HepG2 (cell line): ENCODE data around the gene SOWAHD. TPM values are rescaled to one million over a fixed set of nuclear protein-coding genes. Genes with fewer than 3 reads are reported as not detected.

ENCODE experiments used
- E2F2 ChIP-seq: sonication (generic); formaldehyde crosslinking; IDR thresholded peaks from 2 replicates; pipeline ENCODE4 v1.4.0; 2020; ENCODE audit warnings: missing genetic modification reagents, borderline replicate concordance
- GATAD1 ChIP-seq: IDR thresholded peaks from 2 replicates; pipeline ENCODE4 v1.6.1; 2016; ENCODE audit warnings: missing genetic modification reagents, missing compliant biosample characterization
- HNRNPUL1 ChIP-seq: fragments of 200-400 bp; formaldehyde crosslinking; IDR thresholded peaks from 2 replicates; pipeline ENCODE4 v1.6.1; 2017; ENCODE audit warnings: low read depth, mild to moderate bottlenecking, low read length, moderate library complexity
- MED1 ChIP-seq: sonication (generic); formaldehyde crosslinking; IDR thresholded peaks from 2 replicates; pipeline ENCODE4 v1.4.0; 2020; ENCODE audit warnings: missing genetic modification reagents
- PCBP1 ChIP-seq: fragments of 200-400 bp; formaldehyde crosslinking; IDR thresholded peaks from 2 replicates; pipeline ENCODE4 v1.6.1; 2017; ENCODE audit warnings: mild to moderate bottlenecking, low read depth, low read length, borderline replicate concordance
- PHF5A ChIP-seq: IDR thresholded peaks from one replicate; pipeline ENCODE4 v1.6.1; 2018; ENCODE audit warnings: low read depth, missing genetic modification reagents; ENCODE audit not compliant: unreplicated experiment
- SNAI1 ChIP-seq: sonication (generic); formaldehyde crosslinking; IDR thresholded peaks from 2 replicates; pipeline ENCODE4 v1.5.0; 2020; ENCODE audit warnings: mild to moderate bottlenecking, missing genetic modification reagents, borderline replicate concordance
- SRSF9 ChIP-seq: fragments of 200-400 bp; formaldehyde crosslinking; IDR thresholded peaks from 2 replicates; pipeline ENCODE4 v1.6.1; 2018; ENCODE audit warnings: borderline replicate concordance, mild to moderate bottlenecking, low read depth, low read length; ENCODE audit not compliant: insufficient read depth, poor library complexity, severe bottlenecking
- ZFP36L2 ChIP-seq: sonication (generic); formaldehyde crosslinking; IDR thresholded peaks from 2 replicates; pipeline ENCODE4 v1.4.0; 2020; ENCODE audit warnings: missing genetic modification reagents
- ZFX ChIP-seq: sonication (generic); formaldehyde crosslinking; IDR thresholded peaks from 2 replicates; pipeline ENCODE4 v1.4.0; 2020; ENCODE audit warnings: mild to moderate bottlenecking, low read depth, missing genetic modification reagents, moderate library complexity
- ZMYM3 ChIP-seq: sonication (generic); formaldehyde crosslinking; IDR thresholded peaks from 2 replicates; pipeline ENCODE4 v1.5.1; 2020; ENCODE audit warnings: mild to moderate bottlenecking, missing genetic modification reagents
- ZNF282 ChIP-seq: fragments of 450-650 bp; IDR thresholded peaks from 2 replicates; pipeline ENCODE4 v1.6.1; 2018; ENCODE audit not compliant: partially characterized antibody
- ZNF709 ChIP-seq: sonication (generic); formaldehyde crosslinking; IDR thresholded peaks from 2 replicates; pipeline ENCODE4 v1.5.0; 2020; ENCODE audit warnings: mild to moderate bottlenecking, missing genetic modification reagents
- ZNF839 ChIP-seq: sonication (generic); formaldehyde crosslinking; IDR thresholded peaks from 2 replicates; pipeline ENCODE4 v1.4.0; 2020; ENCODE audit warnings: missing genetic modification reagents, mild to moderate bottlenecking, borderline replicate concordance
- polyA plus RNA-seq, 8 experiments: library from polyadenylated mRNA; depleted of rRNA in 3 of 8; stranded (reverse) in 7 of 8; unstranded in 1 of 8; fragments of >200 nt; fragmentation: Illumina TruSeq in 4 of 8; extraction: Trizol in 4 of 8; gene quantifications; 2 replicates each; pipeline versions ENCODE4 v1.2.1 to v1.2.3, GENCODE V29; 2011 to 2016; ENCODE audit warnings: low read depth in 4 of 8, missing spikeins in 1 of 8, mixed read lengths in 1 of 8; ENCODE audit not compliant: insufficient read depth in 1 of 8
- total RNA-seq, 5 experiments: library from RNA; depleted of rRNA; stranded (reverse); fragments of >200 nt; fragmentation: Illumina TruSeq; extraction: Trizol; gene quantifications; 2 replicates each; pipeline ENCODE4 v1.2.3, GENCODE V29; 2016; ENCODE audit warnings: low read depth in 1 of 5
- TF ChIP-seq, protein P1 (sequence below): fragments of 450-650 bp; IDR thresholded peaks from 2 replicates; pipeline ENCODE4 v1.6.1; 2016
- TF ChIP-seq, protein P2 (sequence below): sonication (generic); formaldehyde crosslinking; IDR thresholded peaks from 2 replicates; pipeline ENCODE4 v1.5.0; 2020; ENCODE audit warnings: missing genetic modification reagents
- TF ChIP-seq, protein P3 (sequence below): sonication (generic); formaldehyde crosslinking; IDR thresholded peaks from 2 replicates; pipeline ENCODE4 v1.4.0; 2020; ENCODE audit warnings: missing genetic modification reagents
- TF ChIP-seq, protein P4 (sequence below): sonication (generic); formaldehyde crosslinking; IDR thresholded peaks from 2 replicates; pipeline ENCODE4 v1.9.0; 2022; ENCODE audit warnings: low read depth, missing genetic modification reagents

The SOWAHD gene
- total and polyA plus RNA-seq, 2 of the 13 experiments (the other 11 are each of a cell fraction or from before 2014, with no cell fraction given) = 1.0 to 1.3 TPM

DNA sequence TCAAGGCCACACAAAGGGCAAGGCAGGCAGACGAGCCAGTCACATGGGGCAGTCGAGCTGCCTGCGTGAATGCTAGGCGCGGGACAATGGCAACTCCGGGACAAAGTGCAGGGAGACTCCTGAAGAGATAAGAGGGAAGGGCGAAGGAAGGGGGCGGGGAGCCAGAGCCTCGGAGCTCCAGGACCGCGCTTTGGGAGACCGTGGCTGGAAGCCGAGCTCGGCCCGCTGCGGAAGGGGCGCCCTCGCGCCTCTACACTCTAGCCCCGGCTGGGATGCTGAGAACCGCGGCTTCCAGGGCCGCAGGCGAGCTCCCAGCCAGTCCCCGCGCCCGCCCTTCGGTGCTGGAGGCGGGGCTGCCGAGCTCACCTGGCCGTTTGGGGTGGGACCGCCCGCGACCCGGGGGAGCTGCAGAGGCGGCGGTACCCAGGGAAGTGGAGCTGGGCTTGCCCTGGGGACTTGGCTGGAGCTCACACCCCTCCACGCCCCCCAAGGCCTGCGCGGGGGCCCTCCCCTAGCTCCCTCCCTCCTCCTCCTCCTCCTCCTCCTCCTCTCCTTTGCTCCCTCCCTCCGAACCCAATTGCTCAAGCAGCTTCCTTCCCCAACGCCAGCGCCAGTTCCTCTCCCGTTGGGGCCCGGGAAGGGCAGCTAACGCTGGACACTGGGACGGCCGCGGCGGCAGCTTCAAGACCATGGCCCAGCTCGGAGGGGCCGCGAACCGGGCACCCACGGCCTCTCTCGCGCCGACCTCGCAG, at the start of gene SOWAHD (continued):
- TF ChIP-seq ZMYM3 (CRISPR knock-in tag) (no peak), SNAI1 (no peak), ZFP36L2 (CRISPR knock-in tag) (no peak), MED1 (peak; percentile 66; the same call in 1 of the 2 replicates), HNRNPUL1 (no peak), E2F2 (CRISPR knock-in tag) (no peak), GATAD1 (CRISPR knock-in tag) (peak; percentile 34; the same call in 1 of the 2 replicates), ZNF282 (no peak), SRSF9 (no peak), PCBP1 (peak; percentile 21; the same call in 1 of the 2 replicates), PHF5A (CRISPR knock-in tag) (no peak), ZNF839 (CRISPR knock-in tag) (no peak), ZFX (CRISPR knock-in tag) (peak; percentile 66), ZNF709 (CRISPR knock-in tag) (peak; percentile 78)
- TF ChIP-seq, protein P1, sequence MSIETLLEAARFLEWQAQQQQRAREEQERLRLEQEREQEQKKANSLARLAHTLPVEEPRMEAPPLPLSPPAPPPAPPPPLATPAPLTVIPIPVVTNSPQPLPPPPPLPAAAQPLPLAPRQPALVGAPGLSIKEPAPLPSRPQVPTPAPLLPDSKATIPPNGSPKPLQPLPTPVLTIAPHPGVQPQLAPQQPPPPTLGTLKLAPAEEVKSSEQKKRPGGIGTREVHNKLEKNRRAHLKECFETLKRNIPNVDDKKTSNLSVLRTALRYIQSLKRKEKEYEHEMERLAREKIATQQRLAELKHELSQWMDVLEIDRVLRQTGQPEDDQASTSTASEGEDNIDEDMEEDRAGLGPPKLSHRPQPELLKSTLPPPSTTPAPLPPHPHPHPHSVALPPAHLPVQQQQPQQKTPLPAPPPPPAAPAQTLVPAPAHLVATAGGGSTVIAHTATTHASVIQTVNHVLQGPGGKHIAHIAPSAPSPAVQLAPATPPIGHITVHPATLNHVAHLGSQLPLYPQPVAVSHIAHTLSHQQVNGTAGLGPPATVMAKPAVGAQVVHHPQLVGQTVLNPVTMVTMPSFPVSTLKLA = no peak
- TF ChIP-seq, protein P2, sequence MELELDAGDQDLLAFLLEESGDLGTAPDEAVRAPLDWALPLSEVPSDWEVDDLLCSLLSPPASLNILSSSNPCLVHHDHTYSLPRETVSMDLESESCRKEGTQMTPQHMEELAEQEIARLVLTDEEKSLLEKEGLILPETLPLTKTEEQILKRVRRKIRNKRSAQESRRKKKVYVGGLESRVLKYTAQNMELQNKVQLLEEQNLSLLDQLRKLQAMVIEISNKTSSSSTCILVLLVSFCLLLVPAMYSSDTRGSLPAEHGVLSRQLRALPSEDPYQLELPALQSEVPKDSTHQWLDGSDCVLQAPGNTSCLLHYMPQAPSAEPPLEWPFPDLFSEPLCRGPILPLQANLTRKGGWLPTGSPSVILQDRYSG = no peak
- TF ChIP-seq, protein P3, sequence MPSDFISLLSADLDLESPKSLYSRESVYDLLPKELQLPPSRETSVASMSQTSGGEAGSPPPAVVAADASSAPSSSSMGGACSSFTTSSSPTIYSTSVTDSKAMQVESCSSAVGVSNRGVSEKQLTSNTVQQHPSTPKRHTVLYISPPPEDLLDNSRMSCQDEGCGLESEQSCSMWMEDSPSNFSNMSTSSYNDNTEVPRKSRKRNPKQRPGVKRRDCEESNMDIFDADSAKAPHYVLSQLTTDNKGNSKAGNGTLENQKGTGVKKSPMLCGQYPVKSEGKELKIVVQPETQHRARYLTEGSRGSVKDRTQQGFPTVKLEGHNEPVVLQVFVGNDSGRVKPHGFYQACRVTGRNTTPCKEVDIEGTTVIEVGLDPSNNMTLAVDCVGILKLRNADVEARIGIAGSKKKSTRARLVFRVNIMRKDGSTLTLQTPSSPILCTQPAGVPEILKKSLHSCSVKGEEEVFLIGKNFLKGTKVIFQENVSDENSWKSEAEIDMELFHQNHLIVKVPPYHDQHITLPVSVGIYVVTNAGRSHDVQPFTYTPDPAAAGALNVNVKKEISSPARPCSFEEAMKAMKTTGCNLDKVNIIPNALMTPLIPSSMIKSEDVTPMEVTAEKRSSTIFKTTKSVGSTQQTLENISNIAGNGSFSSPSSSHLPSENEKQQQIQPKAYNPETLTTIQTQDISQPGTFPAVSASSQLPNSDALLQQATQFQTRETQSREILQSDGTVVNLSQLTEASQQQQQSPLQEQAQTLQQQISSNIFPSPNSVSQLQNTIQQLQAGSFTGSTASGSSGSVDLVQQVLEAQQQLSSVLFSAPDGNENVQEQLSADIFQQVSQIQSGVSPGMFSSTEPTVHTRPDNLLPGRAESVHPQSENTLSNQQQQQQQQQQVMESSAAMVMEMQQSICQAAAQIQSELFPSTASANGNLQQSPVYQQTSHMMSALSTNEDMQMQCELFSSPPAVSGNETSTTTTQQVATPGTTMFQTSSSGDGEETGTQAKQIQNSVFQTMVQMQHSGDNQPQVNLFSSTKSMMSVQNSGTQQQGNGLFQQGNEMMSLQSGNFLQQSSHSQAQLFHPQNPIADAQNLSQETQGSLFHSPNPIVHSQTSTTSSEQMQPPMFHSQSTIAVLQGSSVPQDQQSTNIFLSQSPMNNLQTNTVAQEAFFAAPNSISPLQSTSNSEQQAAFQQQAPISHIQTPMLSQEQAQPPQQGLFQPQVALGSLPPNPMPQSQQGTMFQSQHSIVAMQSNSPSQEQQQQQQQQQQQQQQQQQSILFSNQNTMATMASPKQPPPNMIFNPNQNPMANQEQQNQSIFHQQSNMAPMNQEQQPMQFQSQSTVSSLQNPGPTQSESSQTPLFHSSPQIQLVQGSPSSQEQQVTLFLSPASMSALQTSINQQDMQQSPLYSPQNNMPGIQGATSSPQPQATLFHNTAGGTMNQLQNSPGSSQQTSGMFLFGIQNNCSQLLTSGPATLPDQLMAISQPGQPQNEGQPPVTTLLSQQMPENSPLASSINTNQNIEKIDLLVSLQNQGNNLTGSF (CRISPR knock-in tag) = no peak
- TF ChIP-seq, protein P4, sequence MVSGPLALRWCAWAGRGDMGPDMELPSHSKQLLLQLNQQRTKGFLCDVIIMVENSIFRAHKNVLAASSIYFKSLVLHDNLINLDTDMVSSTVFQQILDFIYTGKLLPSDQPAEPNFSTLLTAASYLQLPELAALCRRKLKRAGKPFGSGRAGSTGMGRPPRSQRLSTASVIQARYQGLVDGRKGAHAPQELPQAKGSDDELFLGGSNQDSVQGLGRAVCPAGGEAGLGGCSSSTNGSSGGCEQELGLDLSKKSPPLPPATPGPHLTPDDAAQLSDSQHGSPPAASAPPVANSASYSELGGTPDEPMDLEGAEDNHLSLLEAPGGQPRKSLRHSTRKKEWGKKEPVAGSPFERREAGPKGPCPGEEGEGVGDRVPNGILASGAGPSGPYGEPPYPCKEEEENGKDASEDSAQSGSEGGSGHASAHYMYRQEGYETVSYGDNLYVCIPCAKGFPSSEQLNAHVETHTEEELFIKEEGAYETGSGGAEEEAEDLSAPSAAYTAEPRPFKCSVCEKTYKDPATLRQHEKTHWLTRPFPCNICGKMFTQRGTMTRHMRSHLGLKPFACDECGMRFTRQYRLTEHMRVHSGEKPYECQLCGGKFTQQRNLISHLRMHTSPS (CRISPR knock-in tag) = no peak
